H54 (cell line): Measurements from ENCODE around the gene ULBP1.
"Not testable (repeated sequence)": the region's sequence is repeated elsewhere in the genome, so short reads cannot be mapped to it uniquely, and the experiment has no call there.

Source experiments
- DNase-seq: peaks from one replicate; pipeline ENCODE4 v3.0.0; 2011; ENCODE audit warnings: low spot score, mixed read lengths; ENCODE audit not compliant: insufficient read length
- FAIRE-seq: peaks from 3 replicates; lab custom pipeline; 2011; peaks lifted over from hg19 to GRCh38; lab: Jason Lieb, UNC
- POLR2A ChIP-seq: IDR thresholded peaks from 2 replicates; pipeline ENCODE4 v1.6.1; 2011; ENCODE audit warnings: low read depth, mild to moderate bottlenecking, low read length

The ULBP1 gene

GRCh38 chr6:149991838-149992237, 28.1 kb downstream of the ULBP1 start:
- FAIRE-seq: no peak
- no peak for TF ChIP-seq POLR2A
- no peak for DNase-seq

DNA sequence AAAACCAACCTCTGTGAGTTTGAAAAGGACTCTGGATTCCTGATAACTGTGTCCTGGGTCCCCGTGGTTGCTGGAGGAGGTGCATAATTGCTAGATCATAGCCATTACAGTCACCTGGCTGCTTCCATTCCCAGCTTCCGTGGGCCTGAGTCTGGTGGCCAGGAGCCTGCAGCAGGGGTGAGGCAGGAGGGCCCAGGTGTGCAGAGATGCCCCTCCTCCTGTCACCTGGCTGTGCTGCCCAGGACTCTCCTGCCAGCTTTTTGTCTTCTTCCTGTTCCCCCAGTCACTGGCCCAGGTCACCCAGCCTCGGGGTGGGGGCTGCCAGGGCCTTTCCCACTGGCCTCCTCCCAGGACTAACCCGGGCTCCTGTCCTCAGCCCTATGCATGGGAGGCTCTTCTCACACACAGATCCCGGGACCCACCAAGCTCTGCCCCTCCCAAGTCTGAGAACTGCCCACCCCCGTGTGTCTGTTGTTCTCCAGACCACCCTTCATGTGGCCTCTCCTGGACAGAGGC, 31.6 kb downstream of the ULBP1 start:
- DNase-seq (no peak), FAIRE-seq (no peak)

GRCh38 chr6:149995971-149996370, 32.2 kb downstream of the ULBP1 start:
- FAIRE-seq (no peak), DNase-seq (no peak)
- TF ChIP-seq POLR2A: no peak

More for the DNA sequence above, 31.6 kb downstream of the ULBP1 start:
- no peak for TF ChIP-seq POLR2A

GRCh38 chr6:149999636-150000035, 35.9 kb downstream of the ULBP1 start:
- FAIRE-seq (no peak), DNase-seq (no peak)
- no peak for TF ChIP-seq POLR2A

- FAIRE-seq (no peak), DNase-seq (no peak)
- TF ChIP-seq POLR2A: no peak
Measured at GRCh38 chr6:150001295-150002008, 37.7 kb downstream of the ULBP1 start.

DNA sequence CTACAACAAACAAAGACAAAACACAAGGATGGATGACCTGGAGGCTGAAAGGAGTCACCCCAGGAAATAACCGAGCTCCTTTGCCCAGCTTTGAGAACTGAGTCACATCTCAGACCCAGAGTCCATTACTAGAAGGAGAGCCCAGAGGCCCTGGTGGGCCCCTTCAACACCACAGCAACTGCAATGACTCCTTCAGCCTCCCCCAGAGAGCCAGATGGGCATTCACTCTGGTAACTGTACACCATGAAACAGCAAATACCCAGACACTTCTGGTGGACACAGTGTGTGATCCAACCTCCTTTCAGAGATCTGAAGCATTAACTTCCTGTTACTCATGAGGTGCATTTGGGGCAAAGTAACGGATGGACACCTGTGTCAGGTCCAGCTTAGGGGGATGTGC, 39.0 kb downstream of the ULBP1 start:
- DNase-seq (no peak), FAIRE-seq (no peak)
- no peak for TF ChIP-seq POLR2A

DNA sequence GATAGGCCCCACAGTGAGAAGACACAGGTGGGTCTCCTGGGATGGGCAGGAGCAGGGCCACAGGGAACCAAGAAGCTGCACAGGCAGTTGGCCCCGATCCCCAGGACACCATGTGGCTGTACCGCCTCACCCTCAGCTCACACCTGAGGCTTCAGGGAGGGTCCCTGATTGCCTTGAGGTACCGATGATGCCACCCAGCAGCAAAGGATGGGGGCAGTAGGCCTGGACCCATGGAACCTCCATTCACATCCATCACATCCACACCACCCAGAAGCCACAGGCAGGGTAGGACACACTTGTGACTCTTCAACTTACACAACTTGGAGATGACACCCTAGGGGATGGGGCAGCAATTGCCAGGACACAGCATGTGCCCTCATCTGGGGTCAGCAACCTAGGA, 39.9 kb downstream of the ULBP1 start:
- not testable (repeated sequence) for DNase-seq, FAIRE-seq

DNA sequence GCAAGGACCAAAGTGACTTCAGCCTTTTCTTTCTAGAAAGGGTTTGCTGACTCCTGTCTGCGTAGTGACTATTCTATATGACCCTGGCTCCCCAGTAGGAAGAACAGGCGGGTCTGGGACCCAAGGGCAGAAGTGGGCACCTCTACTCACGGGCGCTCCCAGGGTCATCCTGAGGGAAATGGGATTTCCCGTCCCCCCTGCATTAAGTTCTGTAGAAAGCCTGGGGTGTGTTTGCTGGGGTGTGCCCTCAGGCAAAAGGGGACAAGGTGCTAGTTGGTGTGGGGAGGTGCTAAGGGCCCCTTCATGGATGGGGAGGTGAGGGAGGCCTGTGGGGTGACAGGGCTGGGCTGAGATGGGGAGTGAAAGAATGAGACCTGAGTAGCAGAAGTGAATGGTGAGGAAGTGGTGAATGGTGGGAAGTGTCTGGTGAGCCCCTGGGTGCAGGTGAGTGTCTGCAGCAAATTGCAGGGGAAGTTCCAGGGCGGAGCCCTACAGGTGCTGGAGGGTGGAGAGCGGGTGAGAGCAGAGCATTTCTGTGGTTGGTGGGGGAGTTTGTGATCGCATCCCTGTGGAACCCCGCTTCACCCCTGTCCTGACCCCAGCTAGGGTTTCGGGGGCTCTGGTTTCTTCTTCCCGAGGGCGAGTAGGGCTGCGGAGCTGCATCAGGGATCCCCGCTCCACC, 40.5 kb downstream of the ULBP1 start:
- FAIRE-seq (no peak), DNase-seq (no peak)
- TF ChIP-seq POLR2A: no peak

GRCh38 chr6:150004783-150005717, 41.3 kb downstream of the ULBP1 start:
- peak; percentile 54 for TF ChIP-seq POLR2A
- DNase-seq (peak; percentile 76), FAIRE-seq (no peak)

GRCh38 chr6:150005761-150006651, 42.3 kb downstream of the ULBP1 start:
- no peak for DNase-seq
- TF ChIP-seq POLR2A: no peak
- FAIRE-seq: no peak

DNA sequence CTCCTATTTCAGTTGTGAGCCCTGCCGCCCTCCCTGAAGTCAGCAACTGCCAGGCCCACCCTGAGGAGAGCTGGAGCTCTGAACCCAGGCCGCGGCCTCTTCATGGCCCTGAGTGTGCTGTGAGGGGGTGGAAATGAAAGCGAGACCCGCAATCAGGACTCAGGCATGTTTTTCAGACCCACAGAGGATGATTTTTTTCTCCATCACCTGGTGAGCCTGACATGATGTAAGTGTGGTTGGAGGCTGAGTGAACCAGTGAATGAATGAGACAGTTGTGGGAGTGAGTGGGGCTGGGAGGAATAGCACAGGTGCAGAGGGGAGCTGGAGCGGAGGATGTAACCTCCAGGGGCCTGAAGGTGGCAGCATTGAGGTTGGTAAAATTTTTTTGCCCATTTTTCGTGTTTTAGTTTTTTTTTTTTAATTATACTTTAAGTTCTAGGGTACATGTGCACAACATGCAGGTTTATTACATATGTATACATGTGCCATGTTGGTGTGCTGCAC, 43.3 kb downstream of the ULBP1 start:
- FAIRE-seq: no peak
- no peak for DNase-seq

GRCh38 chr6:150008588-150008987, 44.8 kb downstream of the ULBP1 start:
- DNase-seq: peak; percentile 75
- TF ChIP-seq POLR2A: no peak
- FAIRE-seq: no peak

More for the DNA sequence above, 43.3 kb downstream of the ULBP1 start:
- no peak for TF ChIP-seq POLR2A

- not testable (repeated sequence) for FAIRE-seq, DNase-seq
Measured at GRCh38 chr6:150012846-150013784, 49.4 kb downstream of the ULBP1 start.

- FAIRE-seq, DNase-seq: not testable (repeated sequence)
Measured at GRCh38 chr6:150013785-150014622, 50.3 kb downstream of the ULBP1 start.

DNA sequence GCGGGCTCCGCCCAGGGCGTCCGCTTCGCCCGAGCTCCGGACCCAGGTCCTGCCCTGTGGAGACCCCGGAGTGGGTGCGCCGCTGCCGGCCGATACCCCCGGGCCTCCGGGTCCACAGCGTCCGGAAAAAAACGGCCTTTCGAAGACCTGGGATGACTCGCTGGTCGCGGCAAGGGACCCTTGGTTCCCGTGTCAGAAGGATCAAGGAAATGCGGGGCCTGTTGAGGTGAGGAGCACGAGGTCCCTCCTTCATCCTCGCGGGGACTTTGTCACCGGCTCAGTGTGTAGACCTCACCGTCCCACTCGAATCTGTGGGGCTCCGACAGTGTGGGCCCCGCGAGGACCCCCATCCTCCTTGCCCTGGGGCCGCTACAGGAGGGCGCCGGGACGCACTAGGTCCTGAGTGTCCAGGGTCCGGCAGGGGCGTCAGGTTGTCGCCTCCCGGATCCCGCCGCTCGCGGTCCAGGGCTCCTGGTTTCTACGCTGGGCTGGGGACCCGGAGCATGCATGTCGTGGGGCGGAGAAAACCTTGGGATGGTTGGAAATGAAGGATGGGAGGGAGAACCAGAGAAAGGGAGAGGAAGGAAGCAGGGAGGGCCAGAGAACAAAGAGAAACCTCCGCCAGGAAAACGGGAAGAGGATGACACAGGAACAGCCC, 51.0 kb downstream of the ULBP1 start:
- DNase-seq, FAIRE-seq: not testable (repeated sequence)
